Stimulated activated CD8-positive, alpha-beta memory T cell treated with anti-CD3 and anti-CD28 coated beads, Interleukin-7, amount 100 ng/mL, for 4 hours (primary cell): ENCODE measurements around the gene ELOA.
"Not testable (repeated sequence)": the region's sequence is repeated elsewhere in the genome, so short reads cannot be mapped to it uniquely, and the experiment has no call there.

ENCODE experiments used
- DNase-seq, 2 donors: peaks; one replicate each; pipeline ENCODE4 v3.0.0-alpha.2; 2020; ENCODE audit warnings: low read depth in 2 of 2

ELOA gene

GRCh38 chr1:23736437-23737134 lies 6.7 kb upstream of the ELOA start:
- DNase-seq, result no peak

DNA sequence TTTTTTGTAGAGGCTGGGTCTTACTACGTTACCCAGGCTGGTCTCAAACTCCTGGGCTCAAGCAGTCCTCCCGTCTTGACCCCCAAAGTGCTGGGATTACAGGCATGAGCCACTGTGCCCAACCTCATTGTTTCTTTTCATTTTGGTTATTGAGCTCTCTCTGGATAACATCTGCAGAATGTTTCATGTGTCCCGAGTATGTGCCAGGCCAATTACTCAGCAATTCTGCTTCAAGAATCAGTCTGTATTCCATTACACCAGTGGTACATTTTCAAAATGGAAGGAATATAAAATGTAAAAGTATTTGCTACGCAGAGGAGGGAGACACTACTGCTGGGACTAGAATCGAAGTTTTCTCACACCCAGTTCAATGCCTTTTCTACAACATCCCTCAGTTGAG lies 1.7 kb upstream of the ELOA start:
- no peak for DNase-seq

- peak in 1 of 2 donors; percentile 10 for DNase-seq
Observed at GRCh38 chr1:23742670-23743286, 493 bp upstream of the ELOA start.

DNA sequence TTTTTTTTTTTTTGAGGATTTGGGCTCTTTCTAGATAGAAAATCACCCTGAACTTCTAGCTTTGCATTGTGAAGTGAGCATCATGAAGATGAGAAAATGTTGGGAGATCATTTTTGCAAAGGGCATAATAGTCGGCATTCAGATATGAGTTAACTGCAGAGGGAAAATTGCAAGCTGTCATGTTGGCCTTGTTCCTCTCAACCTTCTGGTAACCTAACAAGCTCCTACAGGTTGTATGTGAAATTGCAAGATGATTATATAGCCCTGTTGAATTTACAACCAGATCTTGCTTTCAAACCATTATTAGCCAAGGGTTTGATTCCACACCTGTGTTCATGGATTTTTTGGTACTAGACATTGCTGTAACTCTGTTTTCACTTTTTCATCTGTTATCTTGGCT lies 2.2 kb downstream of the ELOA start:
- DNase-seq, result no peak

DNA sequence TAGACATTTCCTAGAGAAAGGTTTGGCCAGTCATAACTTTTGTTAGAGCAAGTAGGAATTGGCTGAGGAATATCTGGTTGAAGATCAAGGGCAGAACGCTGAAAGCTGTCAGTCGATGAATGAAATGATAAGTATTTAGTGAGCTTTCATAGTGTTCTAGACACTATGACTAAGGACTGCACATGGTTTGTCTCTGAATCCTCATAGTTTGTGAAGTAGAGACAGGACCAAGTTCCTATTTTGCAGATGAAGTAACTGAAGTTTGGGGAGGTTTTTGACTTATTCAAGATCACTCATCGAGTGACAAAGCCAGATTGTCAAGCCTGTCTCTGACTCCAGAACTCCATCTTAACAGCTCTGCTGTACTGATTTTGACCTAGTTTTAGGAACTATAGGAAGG lies 4.7 kb downstream of the ELOA start:
- no peak for DNase-seq

DNA sequence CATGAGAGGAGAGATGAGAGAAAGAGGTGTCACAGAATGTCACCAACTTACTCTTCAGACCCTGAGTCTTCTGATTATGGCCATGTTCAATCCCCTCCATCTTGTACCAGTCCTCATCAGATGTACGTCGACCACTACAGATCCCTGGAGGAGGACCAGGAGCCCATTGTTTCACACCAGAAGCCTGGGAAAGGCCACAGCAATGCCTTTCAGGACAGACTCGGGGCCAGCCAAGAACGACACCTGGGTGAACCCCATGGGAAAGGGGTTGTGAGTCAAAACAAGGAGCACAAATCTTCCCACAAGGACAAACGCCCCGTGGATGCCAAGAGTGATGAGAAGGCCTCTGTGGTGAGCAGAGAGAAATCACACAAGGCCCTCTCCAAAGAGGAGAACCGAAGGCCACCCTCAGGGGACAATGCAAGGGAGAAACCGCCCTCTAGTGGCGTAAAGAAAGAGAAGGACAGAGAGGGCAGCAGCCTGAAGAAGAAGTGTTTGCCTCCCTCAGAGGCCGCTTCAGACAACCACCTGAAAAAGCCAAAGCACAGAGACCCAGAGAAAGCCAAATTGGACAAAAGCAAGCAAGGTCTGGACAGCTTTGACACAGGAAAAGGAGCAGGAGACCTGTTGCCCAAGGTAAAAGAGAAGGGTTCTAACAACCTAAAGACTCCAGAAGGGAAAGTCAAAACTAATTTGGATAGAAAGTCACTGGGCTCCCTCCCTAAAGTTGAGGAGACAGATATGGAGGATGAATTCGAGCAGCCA lies 8.0 kb downstream of the ELOA start:
- no peak for DNase-seq

DNA sequence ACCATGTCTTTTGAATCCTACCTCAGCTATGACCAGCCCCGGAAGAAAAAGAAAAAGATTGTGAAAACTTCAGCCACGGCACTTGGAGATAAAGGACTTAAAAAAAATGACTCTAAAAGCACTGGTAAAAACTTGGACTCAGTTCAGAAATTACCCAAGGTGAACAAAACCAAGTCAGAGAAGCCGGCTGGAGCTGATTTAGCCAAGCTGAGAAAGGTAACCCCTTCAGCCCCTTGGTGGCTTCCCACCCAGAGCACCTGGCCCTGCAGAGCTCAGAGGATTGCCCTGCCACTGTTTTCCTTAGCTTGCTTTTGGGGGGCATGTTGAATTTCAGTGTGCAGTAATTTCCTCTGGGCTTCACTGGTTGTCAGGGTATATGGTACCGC lies 8.5 kb downstream of the ELOA start:
- no peak for DNase-seq

DNA sequence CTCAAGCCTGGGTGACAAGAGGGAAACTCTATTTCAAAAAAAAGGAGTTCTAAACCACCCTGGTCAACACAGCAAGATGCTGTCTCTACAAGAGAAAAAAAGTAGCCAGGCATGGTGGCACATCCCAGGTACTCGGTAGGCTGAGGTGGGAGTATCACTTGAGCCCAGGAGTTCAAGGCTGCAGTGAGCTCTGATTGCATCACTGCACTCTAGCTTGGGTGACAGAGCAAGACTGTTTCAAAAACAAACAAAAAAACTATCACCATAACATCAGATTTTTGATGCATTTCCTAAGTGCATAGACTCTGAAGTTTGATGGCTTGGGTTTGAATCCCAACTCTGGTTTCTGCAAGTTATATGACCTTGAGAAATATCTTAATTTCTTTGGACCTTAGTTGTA lies 9.6 kb downstream of the ELOA start:
- DNase-seq, result no peak

GRCh38 chr1:23756676-23757075 lies 13.4 kb downstream of the ELOA start:
- DNase-seq, result no peak

GRCh38 chr1:23757812-23758211 lies 14.5 kb downstream of the ELOA start:
- no peak for DNase-seq

GRCh38 chr1:23759277-23759676 lies 16.0 kb downstream of the ELOA start:
- DNase-seq, result no peak

GRCh38 chr1:23763041-23763577 lies 19.8 kb downstream of the ELOA start:
- no peak for DNase-seq

- DNase-seq, result no peak
Observed at GRCh38 chr1:23768733-23769132, 25.5 kb downstream of the ELOA start.

GRCh38 chr1:23772049-23772853 lies 29.0 kb downstream of the ELOA start:
- DNase-seq, result peak; percentile 72 to 77

GRCh38 chr1:23772854-23773242 lies 29.6 kb downstream of the ELOA start:
- no peak for DNase-seq

DNA sequence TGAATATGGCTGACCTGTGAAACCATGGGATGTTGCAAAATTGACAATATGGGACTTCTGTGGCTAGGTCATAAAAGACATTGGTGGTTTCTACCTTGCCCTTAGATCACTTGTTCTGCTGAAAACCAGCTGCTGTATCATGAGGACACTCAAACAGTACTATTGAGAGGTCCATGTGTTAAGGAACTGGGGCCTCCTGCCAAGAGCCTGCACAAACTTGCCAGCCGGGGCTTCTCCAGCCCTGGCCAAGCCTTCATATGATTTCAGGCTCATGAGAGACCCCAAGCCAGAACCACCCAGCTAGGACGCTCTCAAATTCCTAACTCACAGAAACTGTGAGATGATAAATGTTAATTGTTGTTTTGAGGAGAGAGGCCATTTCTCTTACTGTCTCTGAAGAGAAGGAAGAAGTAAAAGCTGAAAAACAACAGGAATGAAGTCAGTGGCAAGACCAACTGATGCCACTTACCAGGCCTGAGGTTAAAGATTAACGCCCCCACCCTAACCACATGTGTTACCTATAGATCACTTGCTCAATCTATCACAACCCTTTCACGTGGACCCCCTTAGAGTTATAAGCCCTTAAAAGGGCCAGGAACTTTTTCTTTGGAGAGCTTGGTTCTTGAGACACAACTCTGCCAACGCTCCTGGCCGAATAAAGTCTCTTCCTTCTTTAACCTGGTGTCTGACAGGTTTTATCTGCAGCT lies 31.1 kb downstream of the ELOA start:
- no peak for DNase-seq

DNA sequence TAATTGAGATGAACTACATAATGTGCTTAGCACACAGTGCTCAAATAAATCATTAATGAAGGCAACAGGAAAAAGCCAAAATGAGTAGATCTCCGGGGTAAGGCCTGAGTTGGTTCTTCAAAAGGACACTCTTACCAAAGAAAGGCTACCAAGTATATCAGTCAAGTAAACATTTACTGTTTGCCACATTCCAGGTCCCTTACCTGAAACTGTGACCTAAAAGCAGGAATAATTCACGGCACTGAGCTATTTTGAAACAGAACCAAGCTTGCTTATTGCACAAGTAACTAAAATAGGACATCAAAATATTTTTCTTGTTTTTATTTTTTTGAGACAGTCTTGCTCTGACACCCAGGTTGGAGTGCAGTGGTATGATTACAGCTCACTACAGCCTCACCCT lies 32.9 kb downstream of the ELOA start:
- no peak for DNase-seq

- DNase-seq, result peak; percentile 59 to 72
Observed at GRCh38 chr1:23777979-23778814, 34.9 kb downstream of the ELOA start, which contains the start of gene PITHD1. Gene PITHD1, plus strand, starts transcription at chr1:23778418. Its CDS starts 98 bp downstream, at chr1:23778516.

DNA sequence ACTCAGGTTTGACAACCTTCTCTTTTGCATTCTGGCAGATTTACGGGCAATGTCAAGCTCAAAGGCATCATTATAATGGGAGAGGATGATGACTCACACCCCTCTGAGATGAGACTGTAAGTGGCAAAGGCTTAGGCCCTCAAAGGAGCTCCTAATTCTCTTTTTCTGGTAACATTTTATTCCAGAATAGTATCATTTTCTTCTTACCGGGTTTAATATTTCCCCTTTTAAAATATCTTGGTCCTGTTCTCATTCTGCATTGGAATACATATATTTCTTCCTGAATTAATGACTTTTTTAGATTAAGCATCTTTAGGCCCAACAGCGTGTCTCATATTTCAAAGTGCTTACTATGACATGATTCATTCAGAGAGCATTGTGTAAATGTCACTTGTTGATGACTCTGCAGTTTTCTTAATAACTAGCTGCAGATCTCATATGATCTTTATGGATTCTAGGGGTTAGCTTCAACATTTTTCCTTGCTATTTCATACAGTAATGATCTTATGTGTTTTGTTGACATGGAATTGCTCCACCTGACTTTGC lies 36.6 kb downstream of the ELOA start:
- DNase-seq, result no peak

DNA sequence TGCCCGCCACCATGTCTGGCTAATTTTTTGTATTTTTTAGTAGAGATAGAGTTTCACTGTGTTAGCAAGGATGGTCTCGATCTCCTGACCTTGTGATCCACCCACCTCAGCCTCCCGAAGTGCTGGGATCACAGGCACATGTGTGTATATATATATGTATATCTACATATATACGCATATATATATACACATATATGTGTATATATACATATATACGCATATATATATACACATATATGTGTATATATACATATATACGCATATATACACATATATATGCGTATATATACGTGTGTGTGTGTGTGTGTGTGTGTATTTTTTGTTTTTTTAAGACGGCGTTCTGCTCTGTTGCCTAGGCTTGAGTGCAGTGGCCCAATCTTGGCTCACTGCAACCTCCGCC lies 39.9 kb downstream of the ELOA start:
- DNase-seq, result not testable (repeated sequence)
